Measurements from ENCODE around the gene RNF224. TPM values are rescaled to one million over a fixed set of nuclear protein-coding genes. Genes with fewer than 3 reads are reported as not detected.

RNF224 gene
- total and polyA plus RNA-seq, 2 of the 13 experiments (the other 11 are each of a cell fraction or from before 2014, with no cell fraction given) = 0.09 TPM; not detected in 1

DNA sequence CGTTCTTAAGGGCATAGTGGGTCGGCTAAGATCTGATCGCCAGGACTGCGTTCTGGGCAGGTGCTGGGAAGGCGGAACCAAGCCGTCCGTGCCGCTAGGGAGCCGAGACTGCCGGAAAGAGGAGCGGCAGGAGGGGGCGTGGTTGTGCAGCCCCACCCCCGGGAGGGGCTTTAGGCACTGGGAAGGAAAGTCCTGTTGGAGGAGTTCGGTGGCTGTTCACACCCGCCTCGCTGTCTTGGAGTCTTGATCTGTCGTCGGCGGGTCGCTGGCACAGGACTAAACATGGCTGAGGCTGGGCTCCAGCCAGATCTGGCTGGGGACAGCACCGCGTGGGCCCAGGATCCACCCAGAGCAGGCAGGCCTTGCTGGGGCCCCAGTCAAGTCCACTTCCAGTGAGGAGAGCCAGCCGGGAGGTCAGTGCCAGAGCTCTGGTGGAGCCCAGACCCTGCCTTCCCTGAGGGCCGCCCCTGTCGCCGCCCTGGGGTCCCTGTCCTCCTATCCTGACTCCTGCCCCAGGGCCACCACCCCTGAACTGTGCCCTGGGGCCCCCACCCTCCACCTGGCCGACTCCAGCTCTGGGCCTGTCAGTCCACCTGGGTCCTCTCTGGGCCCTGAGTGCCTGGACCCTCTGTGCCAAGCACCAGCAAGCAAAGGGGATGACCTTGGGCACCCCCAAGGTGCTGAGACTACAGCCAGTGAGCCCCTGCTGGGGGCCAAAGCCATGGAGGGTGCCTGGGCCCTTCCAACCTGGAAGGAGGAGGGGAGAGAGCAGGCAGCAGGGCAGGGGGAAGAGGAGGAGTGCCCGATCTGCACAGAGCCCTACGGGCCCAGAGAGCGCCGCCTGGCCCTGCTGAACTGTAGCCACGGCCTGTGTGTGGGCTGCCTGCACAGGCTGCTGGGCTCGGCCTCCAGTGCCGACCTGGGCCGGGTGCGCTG, 9.8 kb upstream of the RNF224 start (continued):
- TF ChIP-seq ZNF660 (CRISPR knock-in tag; IDR thresholded peaks at IDR 0.05; ENCODE audit: borderline replicate concordance, low read depth) (no peak), ZMAT3 (CRISPR knock-in tag; conservative IDR thresholded peaks at IDR 0.05) (no peak), DMAP1 (CRISPR knock-in tag; IDR thresholded peaks at IDR 0.05) (no peak), HDAC1 (CRISPR knock-in tag; IDR thresholded peaks at IDR 0.05) (peak; percentile 12; the same call in 1 of the 2 replicates), ELF3 (CRISPR knock-in tag; IDR thresholded peaks at IDR 0.05) (peak; percentile 58; the same call in 1 of the 2 replicates), KDM3A (CRISPR knock-in tag; IDR thresholded peaks at IDR 0.05; ENCODE audit: low read depth) (no peak), JDP2 (CRISPR knock-in tag; IDR thresholded peaks at IDR 0.05; ENCODE audit: borderline replicate concordance) (no peak), TAF1 (CRISPR knock-in tag; IDR thresholded peaks at IDR 0.05) (peak; percentile 64), ZNF766 (CRISPR knock-in tag; IDR thresholded peaks at IDR 0.05; ENCODE audit: borderline replicate concordance) (no peak), CCAR2 (optimal IDR thresholded peaks at IDR 0.05; ENCODE audit: low read depth, low read length) (no peak), KMT2B (CRISPR knock-in tag; IDR thresholded peaks at IDR 0.05) (no peak), GTF2F1 (IDR thresholded peaks at IDR 0.05; ENCODE audit: low read length) (no peak), ZNF205 (CRISPR knock-in tag; IDR thresholded peaks at IDR 0.05) (no peak)
- TF ChIP-seq, protein P1, sequence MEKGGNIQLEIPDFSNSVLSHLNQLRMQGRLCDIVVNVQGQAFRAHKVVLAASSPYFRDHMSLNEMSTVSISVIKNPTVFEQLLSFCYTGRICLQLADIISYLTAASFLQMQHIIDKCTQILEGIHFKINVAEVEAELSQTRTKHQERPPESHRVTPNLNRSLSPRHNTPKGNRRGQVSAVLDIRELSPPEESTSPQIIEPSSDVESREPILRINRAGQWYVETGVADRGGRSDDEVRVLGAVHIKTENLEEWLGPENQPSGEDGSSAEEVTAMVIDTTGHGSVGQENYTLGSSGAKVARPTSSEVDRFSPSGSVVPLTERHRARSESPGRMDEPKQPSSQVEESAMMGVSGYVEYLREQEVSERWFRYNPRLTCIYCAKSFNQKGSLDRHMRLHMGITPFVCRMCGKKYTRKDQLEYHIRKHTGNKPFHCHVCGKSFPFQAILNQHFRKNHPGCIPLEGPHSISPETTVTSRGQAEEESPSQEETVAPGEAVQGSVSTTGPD (CRISPR knock-in tag; IDR thresholded peaks at IDR 0.05) = no peak
- TF ChIP-seq, protein P2, sequence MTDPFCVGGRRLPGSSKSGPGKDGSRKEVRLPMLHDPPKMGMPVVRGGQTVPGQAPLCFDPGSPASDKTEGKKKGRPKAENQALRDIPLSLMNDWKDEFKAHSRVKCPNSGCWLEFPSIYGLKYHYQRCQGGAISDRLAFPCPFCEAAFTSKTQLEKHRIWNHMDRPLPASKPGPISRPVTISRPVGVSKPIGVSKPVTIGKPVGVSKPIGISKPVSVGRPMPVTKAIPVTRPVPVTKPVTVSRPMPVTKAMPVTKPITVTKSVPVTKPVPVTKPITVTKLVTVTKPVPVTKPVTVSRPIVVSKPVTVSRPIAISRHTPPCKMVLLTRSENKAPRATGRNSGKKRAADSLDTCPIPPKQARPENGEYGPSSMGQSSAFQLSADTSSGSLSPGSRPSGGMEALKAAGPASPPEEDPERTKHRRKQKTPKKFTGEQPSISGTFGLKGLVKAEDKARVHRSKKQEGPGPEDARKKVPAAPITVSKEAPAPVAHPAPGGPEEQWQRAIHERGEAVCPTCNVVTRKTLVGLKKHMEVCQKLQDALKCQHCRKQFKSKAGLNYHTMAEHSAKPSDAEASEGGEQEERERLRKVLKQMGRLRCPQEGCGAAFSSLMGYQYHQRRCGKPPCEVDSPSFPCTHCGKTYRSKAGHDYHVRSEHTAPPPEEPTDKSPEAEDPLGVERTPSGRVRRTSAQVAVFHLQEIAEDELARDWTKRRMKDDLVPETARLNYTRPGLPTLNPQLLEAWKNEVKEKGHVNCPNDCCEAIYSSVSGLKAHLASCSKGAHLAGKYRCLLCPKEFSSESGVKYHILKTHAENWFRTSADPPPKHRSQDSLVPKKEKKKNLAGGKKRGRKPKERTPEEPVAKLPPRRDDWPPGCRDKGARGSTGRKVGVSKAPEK (CRISPR knock-in tag; IDR thresholded peaks at IDR 0.05; ENCODE audit: borderline replicate concordance) = no peak
- TF ChIP-seq, protein P3, sequence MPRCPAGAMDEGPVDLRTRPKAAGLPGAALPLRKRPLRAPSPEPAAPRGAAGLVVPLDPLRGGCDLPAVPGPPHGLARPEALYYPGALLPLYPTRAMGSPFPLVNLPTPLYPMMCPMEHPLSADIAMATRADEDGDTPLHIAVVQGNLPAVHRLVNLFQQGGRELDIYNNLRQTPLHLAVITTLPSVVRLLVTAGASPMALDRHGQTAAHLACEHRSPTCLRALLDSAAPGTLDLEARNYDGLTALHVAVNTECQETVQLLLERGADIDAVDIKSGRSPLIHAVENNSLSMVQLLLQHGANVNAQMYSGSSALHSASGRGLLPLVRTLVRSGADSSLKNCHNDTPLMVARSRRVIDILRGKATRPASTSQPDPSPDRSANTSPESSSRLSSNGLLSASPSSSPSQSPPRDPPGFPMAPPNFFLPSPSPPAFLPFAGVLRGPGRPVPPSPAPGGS (CRISPR knock-in tag; IDR thresholded peaks at IDR 0.05) = no peak; the same call in 1 of the 2 replicates
- TF ChIP-seq, protein P4, sequence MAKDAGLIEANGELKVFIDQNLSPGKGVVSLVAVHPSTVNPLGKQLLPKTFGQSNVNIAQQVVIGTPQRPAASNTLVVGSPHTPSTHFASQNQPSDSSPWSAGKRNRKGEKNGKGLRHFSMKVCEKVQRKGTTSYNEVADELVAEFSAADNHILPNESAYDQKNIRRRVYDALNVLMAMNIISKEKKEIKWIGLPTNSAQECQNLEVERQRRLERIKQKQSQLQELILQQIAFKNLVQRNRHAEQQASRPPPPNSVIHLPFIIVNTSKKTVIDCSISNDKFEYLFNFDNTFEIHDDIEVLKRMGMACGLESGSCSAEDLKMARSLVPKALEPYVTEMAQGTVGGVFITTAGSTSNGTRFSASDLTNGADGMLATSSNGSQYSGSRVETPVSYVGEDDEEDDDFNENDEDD (CRISPR knock-in tag; IDR thresholded peaks at IDR 0.05; ENCODE audit: borderline replicate concordance) = peak; percentile 40; the same call in 1 of the 2 replicates
- TF ChIP-seq, protein P5, sequence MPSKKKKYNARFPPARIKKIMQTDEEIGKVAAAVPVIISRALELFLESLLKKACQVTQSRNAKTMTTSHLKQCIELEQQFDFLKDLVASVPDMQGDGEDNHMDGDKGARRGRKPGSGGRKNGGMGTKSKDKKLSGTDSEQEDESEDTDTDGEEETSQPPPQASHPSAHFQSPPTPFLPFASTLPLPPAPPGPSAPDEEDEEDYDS (CRISPR knock-in tag; IDR thresholded peaks at IDR 0.05) = peak; percentile 91
